Left lung (tissue), 10 donors: ENCODE results near the gene CCDC134. TPM values are rescaled to one million over a fixed set of nuclear protein-coding genes. Genes with fewer than 3 reads are reported as not detected.

Experiments
- ATAC-seq: fragments of 200-7000 bp; cut with Tn5 transposase; one replicate; pipeline ENCODE4 v1.9.1; 2020; ENCODE audit warnings: moderate library complexity
- DNase-seq, 4 donors: peaks; one replicate each; pipeline ENCODE4 v3.0.0-alpha.2; 2013 to 2020
- H3K27ac ChIP-seq, 2 donors: fragments of 200-600 bp; sonication (generic) in 1 of 2; one replicate each; pipeline versions ENCODE4 v1.5.0 to v1.8.0; 2020 to 2021
- H3K27me3 ChIP-seq, 2 donors: fragments of 200-600 bp; sonication (generic) in 1 of 2; one replicate each; pipeline versions ENCODE4 v1.5.0 to v1.8.0; 2020 to 2021
- H3K36me3 ChIP-seq, 2 donors: fragments of 200-600 bp; sonication (generic) in 1 of 2; one replicate each; pipeline versions ENCODE4 v1.5.0 to v1.8.0; 2020 to 2021
- H3K4me1 ChIP-seq, 2 donors: fragments of 200-600 bp; one replicate each; pipeline ENCODE4 v1.8.0; 2021
- H3K4me3 ChIP-seq, 2 donors: fragments of 200-600 bp; sonication (generic) in 1 of 2; one replicate each; pipeline versions ENCODE4 v1.5.0 to v1.8.0; 2020 to 2021; ENCODE audit warnings: mild to moderate bottlenecking in 1 of 2
- H3K9me3 ChIP-seq, 2 donors: fragments of 200-600 bp; sonication (generic) in 1 of 2; one replicate each; pipeline versions ENCODE4 v1.5.0 to v1.8.0; 2020 to 2021
- intact Hi-C, 2 donors: fragments of 100-400 bp; cut with DNase I; formaldehyde crosslinking; loops; one replicate each; pipeline versions ENCODE4 v1.11.2 to v1.14.2; 2022
- polyA plus RNA-seq, 6 donors: library from polyadenylated mRNA; unstranded; fragments of 120-200 nt; gene quantifications; one replicate each; pipeline ENCODE4 v1.2.1, GENCODE V29; 2013; ENCODE audit not compliant: insufficient read length in 6 of 6
- total RNA-seq, 2 donors: library from RNA; stranded (reverse); fragmentation: NEBNext Ultra II Directional; extraction: Animal tissue kit (Norgen Biotek cat#: 25700); gene quantifications; one replicate each; pipeline ENCODE4 v1.2.1, GENCODE V29; 2021
- TF ChIP-seq, protein P1 (sequence below), 2 donors: fragments of 200-600 bp; sonication (generic) in 1 of 2; IDR thresholded peaks; one replicate each; pipeline versions ENCODE4 v1.5.0 to v1.8.0; 2021; ENCODE audit warnings: antibody characterized with exemption in 2 of 2
- donor health status: DM: no; HTN: yes; CAD: no.
- donor health status: DM: no; HTN: no; CAD: no.

Gene CCDC134
- total and polyA plus RNA-seq, 8 donors = 7.9 to 14.1 (median 9.8) TPM

DNA sequence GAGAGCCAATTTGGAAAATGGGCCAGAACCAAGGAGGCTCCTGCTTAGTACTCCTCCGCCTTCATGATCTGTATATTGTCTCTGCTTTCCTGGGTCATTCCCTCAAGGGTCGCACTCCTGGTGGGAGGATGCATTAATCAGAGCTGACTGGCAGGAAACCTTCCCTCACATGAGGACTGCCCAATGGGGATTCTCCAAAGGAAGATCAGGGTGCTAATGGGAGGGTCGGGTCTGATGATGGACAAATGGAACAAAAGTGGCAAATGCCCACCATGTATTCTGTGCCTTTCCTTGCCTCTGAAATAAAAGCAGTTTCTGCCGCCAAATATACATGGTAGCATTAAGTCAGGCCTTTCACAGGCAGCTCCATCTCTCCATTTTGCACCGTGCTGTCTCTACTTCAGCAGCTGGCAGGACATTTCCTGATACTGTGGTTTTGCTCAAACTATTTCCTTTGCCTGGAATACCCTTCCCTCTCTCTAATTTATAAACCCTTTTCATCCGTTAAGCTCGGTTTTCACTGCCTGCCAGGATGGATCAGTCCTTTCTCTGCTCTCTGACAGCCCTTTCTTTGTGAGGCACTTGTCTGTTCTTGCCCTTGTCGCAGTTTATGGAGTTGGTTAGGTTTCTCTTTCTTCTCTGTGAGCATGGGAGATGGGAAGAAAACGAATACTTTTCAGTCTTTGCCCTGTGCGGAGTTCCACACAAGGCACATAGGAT, 45.9 kb downstream of the CCDC134 start:
- no peaks in the 10 kb centered on the region for H3K36me3 ChIP-seq
- ATAC-seq = no peak
- H3K27me3 ChIP-seq = no peaks in the 10 kb centered on the region
- DNase-seq = no peak
- H3K4me3 ChIP-seq = no peak overlapping the region
- peak overlapping the region in 1 of 2 donors; percentile 13 for H3K27ac ChIP-seq
- intact Hi-C loops = no loop called here
- TF ChIP-seq, protein P1, sequence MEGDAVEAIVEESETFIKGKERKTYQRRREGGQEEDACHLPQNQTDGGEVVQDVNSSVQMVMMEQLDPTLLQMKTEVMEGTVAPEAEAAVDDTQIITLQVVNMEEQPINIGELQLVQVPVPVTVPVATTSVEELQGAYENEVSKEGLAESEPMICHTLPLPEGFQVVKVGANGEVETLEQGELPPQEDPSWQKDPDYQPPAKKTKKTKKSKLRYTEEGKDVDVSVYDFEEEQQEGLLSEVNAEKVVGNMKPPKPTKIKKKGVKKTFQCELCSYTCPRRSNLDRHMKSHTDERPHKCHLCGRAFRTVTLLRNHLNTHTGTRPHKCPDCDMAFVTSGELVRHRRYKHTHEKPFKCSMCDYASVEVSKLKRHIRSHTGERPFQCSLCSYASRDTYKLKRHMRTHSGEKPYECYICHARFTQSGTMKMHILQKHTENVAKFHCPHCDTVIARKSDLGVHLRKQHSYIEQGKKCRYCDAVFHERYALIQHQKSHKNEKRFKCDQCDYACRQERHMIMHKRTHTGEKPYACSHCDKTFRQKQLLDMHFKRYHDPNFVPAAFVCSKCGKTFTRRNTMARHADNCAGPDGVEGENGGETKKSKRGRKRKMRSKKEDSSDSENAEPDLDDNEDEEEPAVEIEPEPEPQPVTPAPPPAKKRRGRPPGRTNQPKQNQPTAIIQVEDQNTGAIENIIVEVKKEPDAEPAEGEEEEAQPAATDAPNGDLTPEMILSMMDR (IDR thresholded peaks at IDR 0.05) = no peak
- H3K4me1 ChIP-seq = peaks cover 25 to 80% of the 10 kb centered on the region in 2 donors
- H3K9me3 ChIP-seq = no peaks in the 10 kb centered on the region

DNA sequence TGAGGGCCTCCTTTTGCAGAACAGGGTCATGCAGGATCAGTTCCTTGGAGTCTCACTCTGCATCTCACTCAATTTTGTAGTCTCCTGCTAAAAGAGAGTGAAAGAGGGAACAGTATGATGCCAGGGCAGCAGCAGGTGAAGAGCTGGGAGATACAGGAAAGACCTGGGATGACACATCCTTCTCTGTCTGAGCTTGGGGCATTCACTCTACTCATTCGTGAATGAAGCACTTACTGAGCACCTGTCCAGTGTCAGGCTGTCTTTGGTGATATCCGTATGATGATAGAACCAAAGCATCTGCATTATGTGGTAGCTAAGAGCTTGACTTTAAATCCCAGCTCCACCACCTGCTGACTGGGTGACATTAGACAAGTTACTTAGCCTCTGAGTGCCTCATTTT, 46.8 kb downstream of the CCDC134 start:
- TF ChIP-seq, protein P1 (IDR thresholded peaks at IDR 0.05) = no peak
- Histone ChIP-seq H3K4me3 (no peak overlapping the region), H3K27ac (no peak overlapping the region), H3K27me3 (no peaks in the 10 kb centered on the region), H3K36me3 (no peaks in the 10 kb centered on the region), H3K9me3 (no peaks in the 10 kb centered on the region), H3K4me1 (peaks cover 19 to 73% of the 10 kb centered on the region in 2 donors)
- ATAC-seq = no peak
- intact Hi-C loops = no loop called here
- no peak for DNase-seq

DNA sequence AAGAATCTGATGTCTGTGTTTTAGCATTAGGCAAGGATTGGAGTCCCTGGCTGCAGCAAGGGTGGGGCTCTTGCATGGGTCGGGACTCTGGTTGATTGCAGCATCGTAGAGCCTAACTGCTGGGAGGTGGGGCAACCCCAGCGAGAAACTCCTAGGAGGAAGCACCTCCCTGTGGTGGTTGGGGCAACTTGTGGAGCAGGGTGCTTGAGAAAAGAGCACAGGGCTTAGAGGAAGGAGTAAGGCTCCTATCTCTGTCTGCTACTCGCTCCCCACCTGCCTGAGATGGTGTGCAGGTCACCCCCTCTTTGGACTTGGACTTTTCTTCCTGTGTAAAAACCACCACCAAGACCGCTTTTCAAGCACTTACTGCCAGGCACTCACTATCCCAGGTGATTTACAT, 48.0 kb downstream of the CCDC134 start:
- no peaks in the 10 kb centered on the region for H3K36me3 ChIP-seq
- TF ChIP-seq, protein P1 (IDR thresholded peaks at IDR 0.05) = no peak
- no peaks in the 10 kb centered on the region for H3K9me3 ChIP-seq
- ATAC-seq (peak; percentile 92), DNase-seq (peak in 2 of 4 donors; percentile 84 to 86)
- intact Hi-C loops = no loop called here
- H3K27ac ChIP-seq = peak overlapping the region in 1 of 2 donors; percentile 47
- H3K27me3 ChIP-seq = no peaks in the 10 kb centered on the region
- H3K4me1 ChIP-seq = peaks cover 18 to 61% of the 10 kb centered on the region in 2 donors
- no peak overlapping the region for H3K4me3 ChIP-seq

DNA sequence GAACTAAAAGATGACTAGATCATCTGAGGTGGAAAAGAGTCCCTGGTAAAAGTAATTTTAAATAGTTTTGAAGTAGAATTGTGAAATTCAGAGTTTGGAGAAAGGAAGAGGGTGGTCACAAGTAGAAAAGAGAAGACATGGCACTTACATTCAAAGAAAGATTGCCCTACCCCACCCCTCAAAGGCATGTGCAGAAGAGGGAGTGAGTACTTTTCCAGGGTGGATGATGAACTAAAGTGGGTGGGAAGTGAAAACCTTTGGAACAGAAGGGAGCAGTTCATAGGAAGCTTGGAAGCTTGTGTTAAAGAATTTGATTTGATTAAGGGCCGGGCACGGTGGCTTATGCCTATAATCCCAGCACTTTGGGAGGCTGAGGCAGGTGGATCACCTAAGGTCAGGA, 56.0 kb downstream of the CCDC134 start:
- TF ChIP-seq, protein P1 (IDR thresholded peaks at IDR 0.05) = no peak
- H3K36me3 ChIP-seq = no peaks in the 10 kb centered on the region
- no peak for DNase-seq
- no peaks in the 10 kb centered on the region for H3K9me3 ChIP-seq
- H3K4me1 ChIP-seq = peaks cover 0 to 48% of the 10 kb centered on the region in 2 donors
- H3K27me3 ChIP-seq = no peaks in the 10 kb centered on the region
- H3K27ac ChIP-seq = peak overlapping the region in 1 of 2 donors; percentile 50
- intact Hi-C loops = no loop called here
- ATAC-seq = peak; percentile 55
- no peak overlapping the region for H3K4me3 ChIP-seq

DNA sequence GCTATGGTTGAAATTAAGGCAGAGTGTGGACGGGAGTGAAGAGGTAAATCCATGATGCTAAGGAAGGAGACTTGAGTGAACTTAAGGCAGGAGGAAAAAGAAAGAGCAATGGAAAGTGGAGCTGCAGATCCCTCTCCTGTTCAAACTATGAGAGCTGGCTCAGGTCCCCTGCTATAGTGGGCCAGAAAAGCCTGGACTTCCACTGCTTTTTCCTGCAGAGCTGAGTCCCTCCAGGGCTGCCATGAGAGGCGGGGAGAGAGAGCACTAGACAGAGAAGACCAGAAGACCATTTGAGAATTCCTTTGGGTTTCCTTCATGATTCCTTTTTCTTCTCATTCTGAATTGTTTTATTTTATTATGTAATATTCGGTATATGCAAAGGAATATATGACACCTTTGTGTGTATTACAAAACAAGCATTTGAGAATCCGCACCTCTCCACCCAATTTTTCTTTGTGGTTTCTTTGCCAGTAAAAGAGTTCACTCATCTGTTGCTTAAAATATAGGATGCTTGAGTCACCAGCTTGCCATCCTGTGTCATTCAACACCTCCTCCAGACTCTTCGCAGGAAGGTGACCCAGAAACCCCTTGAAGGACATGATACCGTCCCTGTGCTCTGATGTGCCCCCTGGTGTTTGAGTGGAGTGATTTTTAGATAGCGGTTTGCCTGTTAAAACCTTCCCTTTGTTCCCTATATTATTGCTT, 56.8 kb downstream of the CCDC134 start:
- Histone ChIP-seq H3K27me3 (no peaks in the 10 kb centered on the region), H3K27ac (peak overlapping the region in 1 of 2 donors; percentile 50), H3K4me3 (no peak overlapping the region), H3K9me3 (no peaks in the 10 kb centered on the region), H3K36me3 (no peaks in the 10 kb centered on the region), H3K4me1 (peaks cover 4 to 56% of the 10 kb centered on the region in 2 donors)
- TF ChIP-seq, protein P1 (IDR thresholded peaks at IDR 0.05) = peak; percentile 37 to 42
- DNase-seq (peak in 1 of 4 donors; percentile 37), ATAC-seq (peak; percentile 50)
- intact Hi-C loops = no loop called here
